Urothelium cell line (cell line): Measurements from ENCODE around the gene IDI1.
"Not testable (repeated sequence)": the region's sequence is repeated elsewhere in the genome, so short reads cannot be mapped to it uniquely, and the experiment has no call there.

Source experiments
- DNase-seq: peaks from one replicate; pipeline ENCODE4 v3.0.0; 2011; ENCODE audit warnings: low spot score, mixed read lengths
- FAIRE-seq: peaks from 2 replicates; lab custom pipeline; 2011; peaks lifted over from hg19 to GRCh38; lab: Jason Lieb, UNC

IDI1 gene

GRCh38 chr10:1048732-1049424 lies at the start of gene IDI1:
TSS of gene IDI1 (minus strand) at chr10:1049119. CDS start at chr10:1049003, 116 bp downstream.
- no peak for FAIRE-seq

GRCh38 chr10:1097436-1097835 lies 48.5 kb upstream of the IDI1 start:
- no peak for FAIRE-seq

More at GRCh38 chr10:1048732-1049424, at the start of gene IDI1:
- DNase-seq: peak; percentile 80

GRCh38 chr10:1096287-1096889 lies 47.5 kb upstream of the IDI1 start:
- DNase-seq (no peak), FAIRE-seq (no peak)

More at GRCh38 chr10:1097436-1097835, 48.5 kb upstream of the IDI1 start:
- DNase-seq: no peak

GRCh38 chr10:1095498-1095897 lies 46.6 kb upstream of the IDI1 start:
- FAIRE-seq (no peak), DNase-seq (no peak)

GRCh38 chr10:1094112-1095057 lies 45.5 kb upstream of the IDI1 start:
- FAIRE-seq (no peak), DNase-seq (no peak)

GRCh38 chr10:1093696-1094095 lies 44.8 kb upstream of the IDI1 start:
- no peak for FAIRE-seq

GRCh38 chr10:1090696-1091095 lies 41.8 kb upstream of the IDI1 start:
- no peak for DNase-seq

More at GRCh38 chr10:1093696-1094095, 44.8 kb upstream of the IDI1 start:
- no peak for DNase-seq

GRCh38 chr10:1089017-1089689 lies 40.2 kb upstream of the IDI1 start:
- FAIRE-seq: no peak
- no peak for DNase-seq

More at GRCh38 chr10:1090696-1091095, 41.8 kb upstream of the IDI1 start:
- no peak for FAIRE-seq

GRCh38 chr10:1086787-1087186 lies 37.9 kb upstream of the IDI1 start:
- no peak for FAIRE-seq
- DNase-seq: no peak

- no peak for FAIRE-seq
- DNase-seq: no peak
These were observed 36.3 kb upstream of the IDI1 start for GRCh38 chr10:1085258-1085657.

- DNase-seq (no peak), FAIRE-seq (no peak)
These were observed 35.4 kb upstream of the IDI1 start for GRCh38 chr10:1084011-1084950.

GRCh38 chr10:1083581-1083980 lies 34.7 kb upstream of the IDI1 start:
- FAIRE-seq (no peak), DNase-seq (no peak)

GRCh38 chr10:1078668-1079067 lies 29.7 kb upstream of the IDI1 start:
- FAIRE-seq (no peak), DNase-seq (no peak)

GRCh38 chr10:1074748-1075308 lies 25.9 kb upstream of the IDI1 start:
- no peak for DNase-seq
- no peak for FAIRE-seq

GRCh38 chr10:1074052-1074747 lies 25.3 kb upstream of the IDI1 start:
- no peak for FAIRE-seq
- no peak for DNase-seq

- FAIRE-seq (no peak), DNase-seq (no peak)
These were observed 22.0 kb upstream of the IDI1 start for GRCh38 chr10:1070919-1071318.

- DNase-seq (no peak), FAIRE-seq (no peak)
These were observed 19.8 kb upstream of the IDI1 start for GRCh38 chr10:1068380-1069361.

GRCh38 chr10:1066734-1067133 lies 17.8 kb upstream of the IDI1 start:
- FAIRE-seq, DNase-seq: not testable (repeated sequence)
